Sigmoid colon (tissue), 7 donors: ENCODE measurements around the gene LIAS. TPM values are rescaled to one million over a fixed set of nuclear protein-coding genes. Genes with fewer than 3 reads are reported as not detected.
"Not testable (repeated sequence)": the region's sequence is repeated elsewhere in the genome, so short reads cannot be mapped to it uniquely, and the experiment has no call there.

Experiments
- DNase-seq: peaks from one replicate; pipeline ENCODE4 v3.0.0-alpha.2; 2019
- H3K27ac ChIP-seq, 4 donors: fragments of 200-600 bp; sonication (generic); one replicate each; pipeline ENCODE4 v1.5.1; 2016 to 2019; ENCODE audit warnings: mild to moderate bottlenecking in 1 of 4
- H3K27me3 ChIP-seq, 3 donors: fragments of 200-600 bp; sonication (generic); one replicate each; pipeline ENCODE4 v1.5.1; 2019; ENCODE audit warnings: mild to moderate bottlenecking in 1 of 3
- H3K36me3 ChIP-seq, 4 donors: fragments of 200-600 bp; sonication (generic); one replicate each; pipeline ENCODE4 v1.5.1; 2016 to 2019
- H3K4me1 ChIP-seq, 4 donors: fragments of 200-600 bp; sonication (generic); one replicate each; pipeline ENCODE4 v1.5.1; 2017 to 2019
- H3K4me3 ChIP-seq, 4 donors: fragments of 200-600 bp; sonication (generic); one replicate each; pipeline ENCODE4 v1.5.1; 2017 to 2019; ENCODE audit warnings: mild to moderate bottlenecking in 2 of 4, moderate library complexity in 1 of 4
- H3K9me3 ChIP-seq, 4 donors: fragments of 200-600 bp in 3 of 4; sonication (generic) in 3 of 4; one replicate each; pipeline versions ENCODE4 v1.5.1 to v1.6.1; 2013 to 2019
- EP300 ChIP-seq, 4 donors: sonication (generic); formaldehyde crosslinking; IDR thresholded peaks; one replicate each; pipeline ENCODE4 v1.6.1; 2017; ENCODE audit warnings: antibody characterized with exemption in 4 of 4
- POLR2A ChIP-seq, 2 donors: fragments of 450-650 bp; IDR thresholded peaks; one replicate each; pipeline ENCODE4 v1.6.1; 2016; ENCODE audit warnings: antibody characterized with exemption in 2 of 2, mild to moderate bottlenecking in 2 of 2, moderate library complexity in 2 of 2
- POLR2AphosphoS5 ChIP-seq, 4 donors: sonication (generic); formaldehyde crosslinking; IDR thresholded peaks; one replicate each; pipeline ENCODE4 v1.6.1; 2017; ENCODE audit warnings: antibody characterized with exemption in 4 of 4
- WGBS, 2 donors: extraction: QIAGEN DNeasy Blood & Tissue Kit; methylation state at CpG; one replicate each; pipeline ENCODE4 v1.1.7; 2013; 5-methylcytosine and 5-hydroxymethylcytosine counted together
- intact Hi-C: fragments of 100-400 bp; cut with DNase I; formaldehyde crosslinking; loops from one replicate; pipeline ENCODE4 v1.15.1; 2023
- polyA plus RNA-seq, 3 donors: library from polyadenylated mRNA; stranded (reverse); fragments of 200-250 nt; gene quantifications; one replicate each; pipeline ENCODE4 v1.2.3, GENCODE V29; 2013
- total RNA-seq, 4 donors: library from RNA; depleted of rRNA; stranded (reverse); fragments of >200 nt; gene quantifications; one replicate each; pipeline ENCODE4 v1.1.0, GENCODE V29; 2016
- TF ChIP-seq, protein P1 (sequence below), 4 experiments: fragments of 450-650 bp in 3 of 4; fragments of 200-600 bp in 1 of 4; IDR thresholded peaks; one replicate each; pipeline ENCODE4 v1.5.1; 2016 to 2019; ENCODE audit warnings: antibody characterized with exemption in 4 of 4, mild to moderate bottlenecking in 3 of 4, moderate library complexity in 2 of 4
- donor health status: healthy with polysubstance abuse.
- donor health status: Bipolar disorder and iron deficiency.
- donor health status: healthy.

LIAS gene
- total RNA-seq (10 to 100 TPM; 16.1 to 24.8 (median 18.8) TPM), polyA plus RNA-seq (10 to 100 TPM; 20.7 to 24.0 (median 23.4) TPM)

GRCh38 chr4:39458505-39459300 lies at the start of gene LIAS, which contains the start of gene RPL9:
TSS of gene LIAS (plus strand) at chr4:39459056. CDS start at chr4:39459118, 62 bp downstream.
TSS of gene RPL9 (minus strand) at chr4:39458922. CDS start at chr4:39458439, 483 bp downstream.
- WGBS, 2 donors, result 0% methylated on average over 55 of the region's 55 CpGs
- H3K36me3 ChIP-seq, result peaks cover 5 to 61% (median 39%) of the 10 kb centered on the region in 4 donors
- peak; percentile 99 for DNase-seq
- H3K27me3 ChIP-seq, result no peaks in the 10 kb centered on the region
- H3K27ac ChIP-seq, result peak within 1 kb of the TSS; percentile 97 to 98 (median 98)
- peak; percentile 93 to 96 for TF ChIP-seq POLR2A (IDR thresholded peaks at IDR 0.05)
- TF ChIP-seq EP300 (IDR thresholded peaks at IDR 0.05), result peak in 2 of 4 donors; percentile 46 to 83
- TF ChIP-seq, protein P1, sequence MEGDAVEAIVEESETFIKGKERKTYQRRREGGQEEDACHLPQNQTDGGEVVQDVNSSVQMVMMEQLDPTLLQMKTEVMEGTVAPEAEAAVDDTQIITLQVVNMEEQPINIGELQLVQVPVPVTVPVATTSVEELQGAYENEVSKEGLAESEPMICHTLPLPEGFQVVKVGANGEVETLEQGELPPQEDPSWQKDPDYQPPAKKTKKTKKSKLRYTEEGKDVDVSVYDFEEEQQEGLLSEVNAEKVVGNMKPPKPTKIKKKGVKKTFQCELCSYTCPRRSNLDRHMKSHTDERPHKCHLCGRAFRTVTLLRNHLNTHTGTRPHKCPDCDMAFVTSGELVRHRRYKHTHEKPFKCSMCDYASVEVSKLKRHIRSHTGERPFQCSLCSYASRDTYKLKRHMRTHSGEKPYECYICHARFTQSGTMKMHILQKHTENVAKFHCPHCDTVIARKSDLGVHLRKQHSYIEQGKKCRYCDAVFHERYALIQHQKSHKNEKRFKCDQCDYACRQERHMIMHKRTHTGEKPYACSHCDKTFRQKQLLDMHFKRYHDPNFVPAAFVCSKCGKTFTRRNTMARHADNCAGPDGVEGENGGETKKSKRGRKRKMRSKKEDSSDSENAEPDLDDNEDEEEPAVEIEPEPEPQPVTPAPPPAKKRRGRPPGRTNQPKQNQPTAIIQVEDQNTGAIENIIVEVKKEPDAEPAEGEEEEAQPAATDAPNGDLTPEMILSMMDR (IDR thresholded peaks at IDR 0.05), result no peak
- peak; percentile 99 to 100 (median 100) for TF ChIP-seq POLR2AphosphoS5 (IDR thresholded peaks at IDR 0.05)
- no peaks in the 10 kb centered on the region for H3K9me3 ChIP-seq
- H3K4me1 ChIP-seq, result peaks cover 0 to 40% (median 36%) of the 10 kb centered on the region in 4 donors
- intact Hi-C loops, result loop anchor here (2.0 to 5.0 kb wide), 5 partner anchors 68 to 598 kb away; partner anchors contain the start of genes N4BP2, RFC1, SMIM14 and UBE2K
- H3K4me3 ChIP-seq, result peak within 1 kb of the TSS; percentile 70 to 79 (median 74)

- 74 to 75% methylated on average over 5 of the region's 5 CpGs for WGBS, 2 donors
These were observed 48.4 kb upstream of the LIAS start for GRCh38 chr4:39410415-39410814.

DNA sequence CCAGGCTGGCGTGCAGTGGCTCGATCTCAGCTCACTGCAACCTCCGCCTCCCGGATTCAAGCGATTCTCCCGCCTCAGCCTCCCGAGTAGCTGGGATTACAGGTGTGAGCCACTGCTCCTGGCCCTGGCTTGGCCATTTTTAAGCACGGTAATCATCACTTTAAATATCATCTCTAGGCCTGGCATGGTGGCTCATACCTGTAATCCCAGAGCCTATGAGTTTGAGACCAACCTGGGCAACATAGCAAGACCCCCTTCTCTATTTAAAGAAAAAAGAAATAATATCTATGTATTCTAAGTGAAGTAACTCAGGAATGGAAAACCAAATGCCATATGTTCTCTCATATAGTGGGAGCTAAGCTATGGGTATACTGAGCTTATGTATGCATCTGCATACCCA lies 47.3 kb upstream of the LIAS start:
- H3K9me3 ChIP-seq, intact Hi-C loops, H3K27me3 ChIP-seq, H3K27ac ChIP-seq, H3K4me3 ChIP-seq, DNase-seq, H3K4me1 ChIP-seq, H3K36me3 ChIP-seq: not testable (repeated sequence)
- 89 to 95% methylated on average over 8 of the region's 8 CpGs for WGBS, 2 donors

More at GRCh38 chr4:39410415-39410814, 48.4 kb upstream of the LIAS start:
- H3K36me3 ChIP-seq, result no peaks in the 10 kb centered on the region
- H3K27me3 ChIP-seq, result no peaks in the 10 kb centered on the region
- H3K4me1 ChIP-seq, result no peaks in the 10 kb centered on the region
- H3K4me3 ChIP-seq, result no peak overlapping the region
- intact Hi-C loops, result no loop called here
- TF ChIP-seq POLR2A (IDR thresholded peaks at IDR 0.05), result no peak
- H3K27ac ChIP-seq, result no peak overlapping the region
- no peaks in the 10 kb centered on the region for H3K9me3 ChIP-seq
- no peak for DNase-seq

DNA sequence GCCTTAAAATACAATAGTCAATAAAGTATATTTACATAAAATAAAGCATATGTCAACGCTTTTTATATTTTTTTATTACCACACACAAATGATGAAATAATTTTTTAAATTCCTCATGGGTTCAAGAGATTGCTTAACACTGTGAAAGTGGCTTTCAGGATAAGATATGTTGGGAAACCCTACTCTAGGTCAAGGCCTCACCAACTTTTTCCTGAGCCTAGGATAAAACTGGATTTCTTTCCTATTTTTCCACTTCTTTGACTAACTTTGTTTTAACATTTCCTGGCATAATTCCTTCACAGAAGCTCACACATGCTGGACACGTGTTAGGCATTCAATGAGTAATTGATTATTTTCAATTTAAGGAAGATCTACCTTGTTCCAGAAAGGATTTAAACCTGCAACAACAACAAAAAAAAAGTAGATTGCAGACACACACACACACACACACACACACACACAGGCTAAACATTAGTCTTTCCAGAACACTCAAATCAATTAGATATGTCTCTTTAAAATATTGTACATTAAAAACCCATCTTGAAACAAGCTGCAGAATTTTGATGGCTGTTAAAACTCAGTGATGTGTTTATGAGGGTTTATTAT lies 43.1 kb upstream of the LIAS start:
- intact Hi-C loops, result no loop called here
- no peaks in the 10 kb centered on the region for H3K36me3 ChIP-seq
- WGBS, 2 donors, result 66 to 75% methylated on average over 2 of the region's 2 CpGs
- H3K27ac ChIP-seq, result no peak overlapping the region
- TF ChIP-seq POLR2A (IDR thresholded peaks at IDR 0.05) (no peak), EP300 (IDR thresholded peaks at IDR 0.05) (no peak), POLR2AphosphoS5 (IDR thresholded peaks at IDR 0.05) (no peak)
- TF ChIP-seq, protein P1 (IDR thresholded peaks at IDR 0.05), result no peak
- no peaks in the 10 kb centered on the region for H3K27me3 ChIP-seq
- no peak for DNase-seq
- no peak overlapping the region for H3K4me3 ChIP-seq
- no peaks in the 10 kb centered on the region for H3K9me3 ChIP-seq
- no peaks in the 10 kb centered on the region for H3K4me1 ChIP-seq

- H3K27ac ChIP-seq, result no peak overlapping the region
- no peak for DNase-seq
- no peak for TF ChIP-seq POLR2AphosphoS5 (IDR thresholded peaks at IDR 0.05)
- TF ChIP-seq EP300 (IDR thresholded peaks at IDR 0.05), result no peak
- TF ChIP-seq, protein P1 (IDR thresholded peaks at IDR 0.05), result no peak
- no peak for TF ChIP-seq POLR2A (IDR thresholded peaks at IDR 0.05)
- no peak overlapping the region for H3K4me3 ChIP-seq
- H3K9me3 ChIP-seq, result no peaks in the 10 kb centered on the region
- WGBS, 2 donors, result 93% methylated on average over 3 of the region's 3 CpGs
- intact Hi-C loops, result no loop called here
- H3K36me3 ChIP-seq, result no peaks in the 10 kb centered on the region
- H3K27me3 ChIP-seq, result no peaks in the 10 kb centered on the region
- no peaks in the 10 kb centered on the region for H3K4me1 ChIP-seq
These were observed 36.6 kb upstream of the LIAS start for GRCh38 chr4:39422247-39422646.

DNA sequence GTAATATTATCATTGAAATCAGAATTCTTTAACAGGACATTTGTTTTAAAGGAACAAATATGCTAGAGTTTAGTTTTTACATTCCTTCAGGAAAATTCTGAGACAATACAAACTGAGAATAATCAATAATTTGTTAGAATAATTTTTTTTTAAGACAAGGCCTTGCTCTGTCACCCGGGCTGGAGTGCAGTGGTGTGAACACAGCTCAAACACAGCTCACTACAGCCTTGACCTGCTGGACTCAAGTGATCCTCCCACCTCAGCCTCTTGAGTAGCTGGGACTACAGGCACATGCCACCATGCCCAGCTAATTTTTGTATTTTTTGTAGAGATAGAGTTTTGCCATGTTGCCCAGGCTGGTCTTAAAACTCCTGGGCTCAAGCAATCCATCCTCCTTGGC lies 33.6 kb upstream of the LIAS start:
- H3K4me1 ChIP-seq, intact Hi-C loops: not testable (repeated sequence)

More for the DNA sequence above, 33.6 kb upstream of the LIAS start:
- H3K4me3 ChIP-seq, DNase-seq, H3K27me3 ChIP-seq, H3K27ac ChIP-seq, H3K9me3 ChIP-seq, H3K36me3 ChIP-seq: not testable (repeated sequence)
- WGBS, 2 donors, result 92 to 94% methylated on average over 1 of the region's 1 CpG
